Effector memory CD8-positive, alpha-beta T cell (primary cell): Measurements from ENCODE around the gene CLIC6.
"Not testable (repeated sequence)": the region's sequence is repeated elsewhere in the genome, so short reads cannot be mapped to it uniquely, and the experiment has no call there.

Experiments
- ATAC-seq: fragments of 150-1000 bp; cut with Tn5 transposase; replicated peaks from 2 replicates; pipeline ENCODE4 v1.10.0; 2021; ENCODE audit warnings: mild to moderate bottlenecking, moderate library complexity
- DNase-seq, 3 experiments: peaks; one replicate each; pipeline ENCODE4 v3.0.0; 2021
- H3K27ac Mint-ChIP-seq, 2 donors: one replicate each; pipeline ENCODE4 v1.8.0; 2022; ENCODE audit warnings: mild to moderate bottlenecking in 2 of 2, mixed read lengths in 2 of 2, moderate library complexity in 2 of 2
- H3K27me3 Mint-ChIP-seq, 2 donors: one replicate each; pipeline ENCODE4 v1.8.0; 2022; ENCODE audit warnings: mixed read lengths in 2 of 2
- H3K36me3 Mint-ChIP-seq: one replicate; pipeline ENCODE4 v1.8.0; 2022; ENCODE audit warnings: mild to moderate bottlenecking, moderate library complexity, mixed read lengths; ENCODE audit not compliant: insufficient read depth
- H3K4me1 Mint-ChIP-seq, 2 donors: one replicate each; pipeline ENCODE4 v1.8.0; 2022; ENCODE audit warnings: low read depth in 2 of 2, mixed read lengths in 2 of 2
- H3K4me3 Mint-ChIP-seq, 2 donors: one replicate each; pipeline ENCODE4 v1.8.0; 2022; ENCODE audit warnings: mild to moderate bottlenecking in 2 of 2, mixed read lengths in 2 of 2, moderate library complexity in 2 of 2
- H3K9me3 Mint-ChIP-seq, 2 donors: one replicate each; pipeline ENCODE4 v1.8.0; 2022; ENCODE audit warnings: mixed read lengths in 2 of 2

CLIC6 gene

DNA sequence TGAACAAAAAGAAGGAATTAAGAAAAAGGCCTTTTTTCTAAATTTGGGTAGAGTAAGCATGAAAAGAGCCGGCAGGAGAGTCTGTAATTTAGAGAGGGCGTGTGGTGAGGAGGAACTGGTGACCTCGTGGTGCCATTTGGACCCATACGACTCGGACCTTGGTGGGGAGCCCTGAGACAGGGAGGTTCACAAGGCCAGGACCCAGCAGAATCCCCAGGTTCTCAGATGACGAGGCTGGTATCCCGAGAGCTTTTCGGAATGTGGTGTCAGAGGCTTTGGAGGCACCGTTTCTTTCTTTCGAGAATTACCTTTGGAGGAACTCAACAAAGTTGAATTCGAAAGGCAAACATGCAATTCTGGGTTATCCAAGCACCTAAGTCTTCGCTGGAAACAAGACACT lies 34.8 kb downstream of the CLIC6 start:
- DNase-seq (no peak), ATAC-seq (no peak)
- peak overlapping the region in 1 of 2 donors; percentile 47 for H3K27ac Mint-ChIP-seq
- no peaks in the 10 kb centered on the region for H3K9me3 Mint-ChIP-seq
- peaks cover 6 to 7% of the 10 kb centered on the region in 2 donors for H3K4me1 Mint-ChIP-seq
- peaks cover 26 to 48% of the 10 kb centered on the region in 2 donors for H3K27me3 Mint-ChIP-seq
- no peak overlapping the region for H3K4me3 Mint-ChIP-seq
- H3K36me3 Mint-ChIP-seq, result no peaks in the 10 kb centered on the region

DNA sequence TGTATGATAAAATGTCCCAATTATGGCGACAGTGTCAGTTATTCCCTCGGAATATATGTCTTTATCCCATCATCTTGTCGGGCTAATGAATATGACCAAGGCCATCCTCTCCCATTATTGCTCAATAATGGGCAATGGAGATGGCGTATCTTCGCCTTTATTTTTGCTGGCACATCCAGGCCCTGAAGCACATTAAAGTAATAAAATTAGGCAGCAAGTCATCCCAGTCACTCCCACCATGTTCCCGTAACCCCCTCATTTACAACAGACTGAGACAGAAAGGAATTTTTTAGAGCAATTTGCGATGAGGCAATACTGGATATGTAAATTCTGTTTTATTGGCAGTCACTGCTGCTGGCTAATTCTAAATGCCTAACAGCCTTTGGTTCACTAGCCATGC lies 35.3 kb downstream of the CLIC6 start:
- peaks cover 6 to 7% of the 10 kb centered on the region in 2 donors for H3K4me1 Mint-ChIP-seq
- H3K9me3 Mint-ChIP-seq, result no peaks in the 10 kb centered on the region
- no peak for ATAC-seq
- peaks cover 26 to 48% of the 10 kb centered on the region in 2 donors for H3K27me3 Mint-ChIP-seq
- H3K27ac Mint-ChIP-seq, result no peak overlapping the region
- no peak for DNase-seq
- H3K4me3 Mint-ChIP-seq, result no peak overlapping the region
- no peaks in the 10 kb centered on the region for H3K36me3 Mint-ChIP-seq

DNA sequence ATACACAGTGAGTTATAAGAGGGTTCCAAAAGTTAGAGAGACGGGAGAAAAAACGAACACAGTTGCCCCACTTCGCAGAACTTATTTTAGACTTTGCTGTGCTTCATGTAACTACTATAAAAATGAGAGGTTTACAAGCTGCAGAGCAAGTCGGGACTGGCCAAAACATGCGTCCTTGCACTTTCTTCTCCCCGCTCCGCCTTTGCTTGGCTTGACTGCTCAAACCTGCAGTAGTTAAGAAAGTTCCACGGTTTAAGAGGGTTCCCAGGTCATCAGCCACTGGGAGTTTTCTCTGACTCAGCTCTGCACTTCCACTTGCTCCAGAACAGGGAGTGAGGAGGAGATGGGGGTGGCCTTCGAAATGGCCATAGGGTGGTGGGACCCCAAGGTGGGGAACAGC lies 36.2 kb downstream of the CLIC6 start:
- Mint-ChIP-seq H3K4me1 (peaks cover 6 to 7% of the 10 kb centered on the region in 2 donors), H3K4me3 (no peak overlapping the region), H3K27ac (no peak overlapping the region), H3K9me3 (no peaks in the 10 kb centered on the region), H3K36me3 (no peaks in the 10 kb centered on the region), H3K27me3 (peaks cover 19 to 48% of the 10 kb centered on the region in 2 donors)
- DNase-seq, result no peak
- ATAC-seq, result no peak

DNA sequence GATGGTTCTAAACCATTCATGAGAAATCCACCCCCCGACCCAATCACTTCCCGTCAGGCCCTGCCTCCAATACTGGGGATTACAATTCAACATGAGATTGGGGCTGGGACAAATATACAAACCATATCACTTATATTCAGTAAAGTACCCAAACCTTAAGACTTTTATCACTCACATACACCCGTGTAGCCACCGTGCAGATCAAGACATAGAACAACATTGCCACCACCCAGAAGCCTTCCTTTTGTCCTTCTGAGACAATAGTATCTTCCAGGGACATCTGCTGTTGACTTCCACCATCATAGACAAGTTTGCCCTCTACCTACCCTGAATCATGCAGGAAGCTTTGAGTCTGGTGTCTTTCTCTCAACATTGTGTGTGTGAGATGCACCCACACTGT lies 37.5 kb downstream of the CLIC6 start:
- DNase-seq (no peak), ATAC-seq (no peak)
- peaks cover 15 to 48% of the 10 kb centered on the region in 2 donors for H3K27me3 Mint-ChIP-seq
- no peaks in the 10 kb centered on the region for H3K9me3 Mint-ChIP-seq
- no peak overlapping the region for H3K27ac Mint-ChIP-seq
- H3K4me1 Mint-ChIP-seq, result peaks cover 6 to 7% of the 10 kb centered on the region in 2 donors
- H3K36me3 Mint-ChIP-seq, result no peaks in the 10 kb centered on the region
- H3K4me3 Mint-ChIP-seq, result no peak overlapping the region

DNA sequence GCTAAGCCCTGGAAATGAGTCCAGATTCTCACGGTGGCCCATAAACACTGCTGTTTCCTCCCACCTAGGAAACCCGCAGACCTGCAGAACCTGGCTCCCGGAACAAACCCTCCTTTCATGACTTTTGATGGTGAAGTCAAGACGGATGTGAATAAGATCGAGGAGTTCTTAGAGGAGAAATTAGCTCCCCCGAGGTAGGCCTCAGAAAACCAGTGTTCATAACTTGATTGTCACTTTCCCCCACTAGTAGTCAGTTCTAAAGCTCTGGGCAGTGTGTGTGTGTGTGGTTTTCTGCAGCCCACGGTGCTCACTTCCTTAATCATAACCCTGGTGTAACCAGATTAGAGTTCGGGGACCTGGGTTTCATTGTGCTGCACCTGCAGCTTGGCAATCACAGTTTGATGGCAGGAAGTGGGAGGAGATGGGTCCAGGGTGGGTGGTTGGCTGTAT lies 39.1 kb downstream of the CLIC6 start:
- Mint-ChIP-seq H3K36me3 (no peaks in the 10 kb centered on the region), H3K9me3 (no peaks in the 10 kb centered on the region), H3K4me3 (peak overlapping the region in 1 of 2 donors; percentile 14), H3K27ac (peak overlapping the region in 1 of 2 donors; percentile 85), H3K4me1 (peaks cover 6 to 7% of the 10 kb centered on the region in 2 donors), H3K27me3 (peaks cover 11 to 41% of the 10 kb centered on the region in 2 donors)
- ATAC-seq (peak; percentile 63), DNase-seq (no peak)

DNA sequence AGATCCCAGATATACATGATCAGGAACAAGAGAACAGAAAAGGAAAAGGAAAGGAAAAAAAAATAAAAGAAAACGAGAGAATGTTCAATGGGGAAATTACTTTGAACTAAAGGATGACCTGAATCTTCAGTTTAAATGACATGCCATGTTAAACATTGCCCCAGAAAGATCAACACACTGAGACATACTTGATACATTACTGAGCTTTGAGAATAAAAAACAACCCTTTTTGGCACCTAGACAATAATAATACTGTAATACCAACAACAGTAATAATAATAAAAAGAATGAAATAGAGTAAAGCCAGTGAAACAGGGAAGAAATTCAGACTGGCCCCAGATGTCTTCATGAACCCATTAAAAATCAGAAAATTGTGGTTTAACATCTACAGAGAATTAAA lies 44.8 kb downstream of the CLIC6 start:
- H3K9me3 Mint-ChIP-seq, result no peaks in the 10 kb centered on the region
- peaks cover 11 to 27% of the 10 kb centered on the region in 2 donors for H3K27me3 Mint-ChIP-seq
- no peak for DNase-seq
- H3K4me3 Mint-ChIP-seq, result no peak overlapping the region
- no peaks in the 10 kb centered on the region for H3K36me3 Mint-ChIP-seq
- no peaks in the 10 kb centered on the region for H3K4me1 Mint-ChIP-seq
- ATAC-seq, result no peak
- no peak overlapping the region for H3K27ac Mint-ChIP-seq

DNA sequence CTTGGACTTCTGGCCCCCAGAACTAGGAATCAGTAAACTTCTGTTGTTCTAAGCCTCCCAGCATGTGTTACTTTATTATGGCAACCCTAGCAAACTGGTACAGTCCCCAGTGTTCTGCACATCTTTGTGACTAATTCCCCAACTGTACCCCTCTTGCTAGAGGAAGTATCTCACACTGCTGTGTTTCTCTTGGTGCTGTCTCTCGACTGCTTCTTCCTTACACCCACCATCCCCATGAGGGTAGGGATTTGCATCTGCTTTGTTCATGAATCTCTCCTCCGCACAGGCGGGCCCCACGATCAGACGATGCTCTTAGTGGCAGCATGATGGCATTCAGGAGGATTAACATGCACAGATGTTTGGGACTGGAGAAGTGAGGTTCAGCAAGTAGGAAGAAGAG lies 46.7 kb downstream of the CLIC6 start:
- Mint-ChIP-seq H3K36me3 (no peaks in the 10 kb centered on the region), H3K4me3 (no peak overlapping the region), H3K27me3 (peaks cover 17 to 27% of the 10 kb centered on the region in 2 donors), H3K27ac (no peak overlapping the region), H3K9me3 (no peaks in the 10 kb centered on the region), H3K4me1 (no peaks in the 10 kb centered on the region)
- DNase-seq (no peak), ATAC-seq (no peak)

DNA sequence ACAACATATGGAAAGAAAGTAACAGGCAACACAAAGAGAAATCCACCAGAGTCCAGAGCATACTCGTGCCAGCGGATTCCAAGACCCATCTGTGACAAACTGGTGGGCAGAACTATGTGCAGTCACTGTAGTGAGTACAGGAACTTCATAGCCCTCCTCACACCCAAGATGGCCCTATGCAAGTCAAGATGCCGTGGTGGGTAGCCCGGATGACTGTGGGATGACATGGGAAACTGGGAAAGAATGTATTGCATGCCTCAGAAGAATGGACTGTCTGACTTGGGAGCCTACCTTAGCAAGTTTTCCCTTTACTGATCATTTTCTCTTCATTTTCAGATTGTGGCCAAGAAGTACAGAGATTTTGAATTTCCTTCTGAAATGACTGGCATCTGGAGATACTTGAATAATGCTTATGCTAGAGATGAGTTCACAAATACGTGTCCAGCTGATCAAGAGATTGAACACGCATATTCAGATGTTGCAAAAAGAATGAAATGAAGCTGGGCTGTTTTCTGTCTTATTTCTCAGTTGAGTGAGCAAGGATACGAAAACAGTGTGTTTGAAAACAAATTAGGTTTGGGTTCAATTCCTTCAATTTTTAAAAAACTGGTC lies 47.3 kb downstream of the CLIC6 start:
- Mint-ChIP-seq H3K27me3 (peaks cover 17 to 27% of the 10 kb centered on the region in 2 donors), H3K36me3 (no peaks in the 10 kb centered on the region), H3K9me3 (no peaks in the 10 kb centered on the region), H3K4me1 (no peaks in the 10 kb centered on the region), H3K27ac (no peak overlapping the region), H3K4me3 (no peak overlapping the region)
- no peak for ATAC-seq
- DNase-seq, result no peak

DNA sequence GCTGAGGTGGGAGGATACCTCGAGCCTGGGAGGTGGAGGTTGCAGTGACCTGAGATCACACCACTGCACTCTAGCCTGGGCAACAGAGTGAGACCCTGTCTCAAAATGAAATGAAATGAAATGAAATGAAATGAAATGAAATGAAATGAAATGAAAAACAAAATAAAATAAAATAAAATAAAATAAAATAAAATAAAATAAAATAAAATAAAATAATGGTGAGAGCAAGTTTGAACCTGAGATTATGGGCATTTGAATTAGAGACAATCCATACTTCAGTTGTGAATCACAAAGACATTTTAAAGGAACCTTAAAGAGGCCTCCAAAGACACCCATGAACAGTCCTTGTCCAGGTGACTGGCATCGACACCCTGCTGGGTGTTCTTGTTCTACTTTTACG lies 49.7 kb downstream of the CLIC6 start:
- not testable (repeated sequence) for ATAC-seq, DNase-seq, H3K9me3 Mint-ChIP-seq, H3K36me3 Mint-ChIP-seq, H3K4me1 Mint-ChIP-seq, H3K27ac Mint-ChIP-seq
- peaks cover 12 to 27% of the 10 kb centered on the region in 2 donors for H3K27me3 Mint-ChIP-seq
- peak overlapping the region in 1 of 2 donors; percentile 19 for H3K4me3 Mint-ChIP-seq

DNA sequence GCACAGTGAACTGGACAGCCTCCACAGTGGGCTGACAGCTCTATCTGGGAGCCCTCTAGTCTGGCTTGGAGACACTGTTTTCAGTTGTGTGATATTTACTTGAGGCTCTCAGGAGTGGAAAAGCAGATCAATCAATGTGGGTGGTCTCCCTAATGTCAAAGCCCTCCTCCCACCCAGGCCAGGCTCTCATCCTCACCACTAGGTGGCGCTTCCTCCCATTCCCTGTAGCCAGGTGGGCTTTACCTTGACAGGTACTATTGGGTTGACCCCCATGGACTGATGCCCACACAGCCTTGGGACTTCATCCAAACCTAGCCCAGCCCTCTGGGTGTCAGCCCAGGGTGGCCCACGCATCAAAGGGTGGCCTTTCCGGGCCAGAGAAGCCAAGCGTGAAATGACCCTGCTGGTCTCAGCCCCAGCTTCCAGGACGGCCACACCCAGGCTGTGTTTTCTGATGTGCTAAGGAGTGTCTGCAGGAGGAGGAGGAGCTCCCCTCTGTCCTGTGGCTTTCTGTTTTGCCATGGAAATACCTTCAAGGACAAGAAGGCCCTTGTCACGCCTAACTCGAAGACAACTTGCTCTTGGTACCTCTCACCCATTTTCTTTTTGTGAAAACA lies 54.0 kb downstream of the CLIC6 start:
- no peaks in the 10 kb centered on the region for H3K9me3 Mint-ChIP-seq
- no peaks in the 10 kb centered on the region for H3K36me3 Mint-ChIP-seq
- DNase-seq, result peak; percentile 15 to 21 (median 19)
- no peak for ATAC-seq
- H3K27ac Mint-ChIP-seq, result no peak overlapping the region
- peaks cover 4 to 5% of the 10 kb centered on the region in 2 donors for H3K4me1 Mint-ChIP-seq
- H3K27me3 Mint-ChIP-seq, result peaks cover 28 to 44% of the 10 kb centered on the region in 2 donors
- H3K4me3 Mint-ChIP-seq, result no peak overlapping the region

DNA sequence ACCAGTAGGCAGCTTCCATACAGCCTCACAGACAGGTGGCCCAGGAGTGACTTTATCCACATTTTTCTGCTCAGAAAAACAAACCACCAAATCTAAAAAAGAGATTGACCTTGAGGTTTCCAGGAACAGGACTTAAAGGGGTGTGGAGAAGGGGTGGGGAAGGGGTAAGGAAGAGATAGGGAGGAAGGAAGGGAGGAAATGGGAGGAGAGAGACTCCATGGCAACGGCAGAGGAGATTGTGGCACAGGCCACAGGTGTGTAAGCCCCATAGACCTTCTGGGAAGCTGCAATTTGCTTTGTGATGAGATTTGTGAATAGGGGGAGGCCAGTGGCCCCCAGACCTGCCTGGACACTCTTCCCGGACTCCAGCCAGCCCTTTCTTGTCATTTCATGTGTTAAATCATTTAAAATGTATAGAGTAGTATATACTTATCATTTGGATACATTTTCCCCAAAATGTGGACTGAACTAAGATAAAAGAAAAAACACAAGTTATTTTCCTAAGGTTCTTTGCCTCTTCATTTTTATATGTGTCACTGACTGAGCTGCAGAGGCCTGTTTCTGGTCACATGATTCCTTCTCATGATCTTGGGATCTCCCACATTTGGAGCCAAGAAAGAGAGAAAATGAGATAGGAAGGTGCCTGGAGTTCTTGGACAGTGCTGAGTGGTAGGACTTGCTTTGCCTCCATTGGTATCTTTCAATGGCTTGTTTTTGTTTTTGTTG lies 55.5 kb downstream of the CLIC6 start:
- ATAC-seq (no peak), DNase-seq (no peak)
- Mint-ChIP-seq H3K9me3 (no peaks in the 10 kb centered on the region), H3K36me3 (no peaks in the 10 kb centered on the region), H3K4me1 (peaks cover 4 to 5% of the 10 kb centered on the region in 2 donors), H3K4me3 (no peak overlapping the region), H3K27me3 (peaks cover 33 to 53% of the 10 kb centered on the region in 2 donors), H3K27ac (no peak overlapping the region)

DNA sequence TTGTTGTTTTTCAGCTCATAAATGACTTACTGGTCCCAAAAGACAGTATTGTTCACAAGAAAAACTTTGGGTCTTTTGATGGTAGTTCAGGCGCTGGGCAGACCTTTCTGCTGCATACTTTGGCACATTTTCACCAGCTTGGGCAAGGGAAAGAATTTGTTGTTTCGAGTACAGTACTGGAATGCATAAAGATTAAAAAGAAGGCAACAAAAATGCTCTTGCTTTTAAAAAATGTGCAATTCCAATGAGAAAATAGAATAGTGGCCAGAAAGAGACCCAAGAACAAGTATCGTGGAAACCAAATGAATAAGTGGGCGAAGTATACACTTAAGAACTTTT lies 56.0 kb downstream of the CLIC6 start:
- H3K9me3 Mint-ChIP-seq, result no peaks in the 10 kb centered on the region
- peaks cover 29 to 53% of the 10 kb centered on the region in 2 donors for H3K27me3 Mint-ChIP-seq
- H3K27ac Mint-ChIP-seq, result no peak overlapping the region
- peaks cover 4 to 5% of the 10 kb centered on the region in 2 donors for H3K4me1 Mint-ChIP-seq
- H3K4me3 Mint-ChIP-seq, result no peak overlapping the region
- H3K36me3 Mint-ChIP-seq, result no peaks in the 10 kb centered on the region
- no peak for ATAC-seq
- no peak for DNase-seq

DNA sequence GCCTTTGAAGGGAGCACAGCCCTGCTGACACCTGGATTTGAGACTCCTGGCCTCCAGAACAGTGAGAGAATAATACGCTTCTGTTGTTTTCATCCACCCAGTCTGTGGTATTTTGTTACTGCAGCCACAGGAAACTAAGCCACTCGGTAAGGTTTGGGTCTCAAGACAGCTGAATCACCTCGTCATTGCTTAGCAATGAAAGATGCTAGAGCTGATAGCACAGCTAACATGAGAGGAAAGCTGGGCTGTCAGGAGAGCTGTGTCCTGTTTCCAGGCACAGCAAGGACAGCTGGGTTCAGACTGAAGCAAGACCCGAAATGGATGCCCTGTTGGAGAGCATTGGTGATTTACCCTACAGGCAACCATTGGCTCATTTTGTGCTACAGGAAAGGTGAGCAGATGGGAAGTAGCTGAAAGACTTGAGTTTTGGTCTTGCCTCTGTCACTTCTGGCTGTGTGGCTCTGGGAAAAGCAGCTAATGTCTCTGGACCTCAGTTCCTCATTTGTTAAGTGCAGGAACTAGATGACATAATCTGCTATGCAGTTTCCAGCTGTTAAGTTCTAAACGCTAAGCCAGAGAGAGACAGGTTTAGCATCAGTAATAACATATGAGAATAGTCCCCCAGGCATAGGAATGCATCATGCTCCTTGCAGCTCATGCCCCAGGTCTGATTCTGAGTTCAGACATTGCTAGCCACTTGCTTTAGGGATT lies 58.0 kb downstream of the CLIC6 start:
- Mint-ChIP-seq H3K27ac (no peak overlapping the region), H3K4me3 (no peak overlapping the region), H3K4me1 (peaks cover 4 to 5% of the 10 kb centered on the region in 2 donors), H3K27me3 (peaks cover 34 to 62% of the 10 kb centered on the region in 2 donors), H3K36me3 (no peaks in the 10 kb centered on the region), H3K9me3 (no peaks in the 10 kb centered on the region)
- ATAC-seq (no peak), DNase-seq (no peak)
